HepG2 (cell line): Measurements from ENCODE around the gene CD4. TPM values are rescaled to one million over a fixed set of nuclear protein-coding genes. Genes with fewer than 3 reads are reported as not detected.

Experiments
- CREB1 ChIP-seq, 2 experiments: fragments of 450-650 bp in 1 of 2; IDR thresholded peaks; 2 replicates each; pipeline ENCODE4 v1.6.1; 2016 to 2017; ENCODE audit warnings: control low read depth in 1 of 2, mild to moderate bottlenecking in 1 of 2, missing compliant biosample characterization in 1 of 2, missing genetic modification characterization in 1 of 2
- DPF2 ChIP-seq: sonication (generic); formaldehyde crosslinking; IDR thresholded peaks from 2 replicates; pipeline ENCODE4 v1.4.0; 2020; ENCODE audit warnings: mild to moderate bottlenecking, low read depth, missing genetic modification reagents, borderline replicate concordance
- ELF4 ChIP-seq: sonication (generic); formaldehyde crosslinking; IDR thresholded peaks from 2 replicates; pipeline ENCODE4 v1.5.0; 2020; ENCODE audit warnings: missing genetic modification reagents, mild to moderate bottlenecking, moderate library complexity, borderline replicate concordance
- GLI4 ChIP-seq: sonication (generic); formaldehyde crosslinking; IDR thresholded peaks from 2 replicates; pipeline ENCODE4 v1.5.1; 2020; ENCODE audit warnings: missing genetic modification reagents, mild to moderate bottlenecking, moderate library complexity, borderline replicate concordance
- IRF9 ChIP-seq: sonication (generic); formaldehyde crosslinking; IDR thresholded peaks from 2 replicates; pipeline ENCODE4 v1.8.0; 2022; ENCODE audit warnings: missing genetic modification reagents, mild to moderate bottlenecking, borderline replicate concordance
- MEF2D ChIP-seq: sonication (generic); formaldehyde crosslinking; IDR thresholded peaks from 2 replicates; pipeline ENCODE4 v1.5.1; 2020; ENCODE audit warnings: mild to moderate bottlenecking, missing genetic modification reagents
- MXI1 ChIP-seq: IDR thresholded peaks from 3 replicates; pipeline ENCODE4 v1.6.1; 2012; ENCODE audit warnings: low read depth, low read length, inconsistent platforms, borderline replicate concordance
- NKX3-1 ChIP-seq: sonication (generic); formaldehyde crosslinking; IDR thresholded peaks from 2 replicates; pipeline ENCODE4 v1.5.0; 2020; ENCODE audit warnings: missing genetic modification reagents
- PAX8 ChIP-seq: sonication (generic); formaldehyde crosslinking; IDR thresholded peaks from 2 replicates; pipeline ENCODE4 v1.8.0; 2022; ENCODE audit warnings: mild to moderate bottlenecking, missing genetic modification reagents, borderline replicate concordance
- PHF5A ChIP-seq: IDR thresholded peaks from one replicate; pipeline ENCODE4 v1.6.1; 2018; ENCODE audit warnings: low read depth, missing genetic modification reagents; ENCODE audit not compliant: unreplicated experiment
- PHF8 ChIP-seq: sonication (generic); formaldehyde crosslinking; IDR thresholded peaks from 2 replicates; pipeline ENCODE4 v1.5.0; 2020; ENCODE audit warnings: missing genetic modification reagents
- POGK ChIP-seq: sonication (generic); formaldehyde crosslinking; conservative IDR thresholded peaks from 2 replicates; pipeline ENCODE4 v1.8.0; 2022; ENCODE audit warnings: mild to moderate bottlenecking, moderate library complexity, missing genetic modification reagents
- RBM39 ChIP-seq: fragments of 200-400 bp; formaldehyde crosslinking; IDR thresholded peaks from one replicate; pipeline ENCODE4 v1.6.1; 2018; ENCODE audit warnings: antibody characterized with exemption, mild to moderate bottlenecking, low read depth, low read length; ENCODE audit not compliant: poor library complexity, severe bottlenecking
- SMYD3 ChIP-seq: sonication (generic); formaldehyde crosslinking; IDR thresholded peaks from 2 replicates; pipeline ENCODE4 v1.8.1; 2023; ENCODE audit warnings: mild to moderate bottlenecking, missing genetic modification reagents
- THAP11 ChIP-seq: IDR thresholded peaks from 2 replicates; pipeline ENCODE4 v1.6.1; 2016; ENCODE audit warnings: missing biosample characterization, missing genetic modification reagents
- YEATS4 ChIP-seq: sonication (generic); formaldehyde crosslinking; IDR thresholded peaks from 2 replicates; pipeline ENCODE4 v1.4.0; 2020; ENCODE audit warnings: missing genetic modification reagents, borderline replicate concordance
- ZFP62 ChIP-seq: sonication (generic); formaldehyde crosslinking; IDR thresholded peaks from 2 replicates; pipeline ENCODE4 v1.4.0; 2020; ENCODE audit warnings: missing genetic modification reagents
- ZNF616 ChIP-seq: sonication (generic); formaldehyde crosslinking; IDR thresholded peaks from 2 replicates; pipeline ENCODE4 v1.5.0; 2020; ENCODE audit warnings: low read depth, mild to moderate bottlenecking, missing genetic modification reagents
- ZNF687 ChIP-seq: sonication (generic); formaldehyde crosslinking; IDR thresholded peaks from 2 replicates; pipeline ENCODE4 v1.5.1; 2020; ENCODE audit warnings: mild to moderate bottlenecking, missing genetic modification reagents, moderate library complexity
- ZSCAN21 ChIP-seq: sonication (generic); formaldehyde crosslinking; IDR thresholded peaks from 2 replicates; pipeline ENCODE4 v1.8.0; 2022; ENCODE audit warnings: mild to moderate bottlenecking, missing genetic modification reagents, moderate library complexity, borderline replicate concordance
- polyA plus RNA-seq, 8 experiments: library from polyadenylated mRNA; depleted of rRNA in 3 of 8; stranded (reverse) in 7 of 8; unstranded in 1 of 8; fragments of >200 nt; fragmentation: Illumina TruSeq in 4 of 8; extraction: Trizol in 4 of 8; gene quantifications; 2 replicates each; pipeline versions ENCODE4 v1.2.1 to v1.2.3, GENCODE V29; 2011 to 2016; ENCODE audit warnings: low read depth in 4 of 8, missing spikeins in 1 of 8, mixed read lengths in 1 of 8; ENCODE audit not compliant: insufficient read depth in 1 of 8
- total RNA-seq, 5 experiments: library from RNA; depleted of rRNA; stranded (reverse); fragments of >200 nt; fragmentation: Illumina TruSeq; extraction: Trizol; gene quantifications; 2 replicates each; pipeline ENCODE4 v1.2.3, GENCODE V29; 2016; ENCODE audit warnings: low read depth in 1 of 5

The CD4 gene
- total and polyA plus RNA-seq, 2 of the 13 experiments (the other 11 are each of a cell fraction or from before 2014, with no cell fraction given): 0.07 to 0.95 TPM

GRCh38 chr12:6851921-6852650 lies 62.8 kb downstream of the CD4 start, which contains the start of gene USP5 (continued):
- TF ChIP-seq ZNF687 (CRISPR knock-in tag) (peak; percentile 75), POGK (CRISPR knock-in tag) (peak; percentile 23; the same call in 1 of the 2 replicates), MXI1 (peak; percentile 83; the same call in 2 of the 3 replicates), ZFP62 (peak; percentile 99), MEF2D (CRISPR knock-in tag) (peak; percentile 74), GLI4 (CRISPR knock-in tag) (no peak), IRF9 (CRISPR knock-in tag) (peak; percentile 75; the same call in 1 of the 2 replicates), ZSCAN21 (CRISPR knock-in tag) (no peak), THAP11 (peak; percentile 99), PHF5A (peak; percentile 13), RBM39 (no peak), ELF4 (CRISPR knock-in tag) (peak; percentile 83; the same call in 1 of the 2 replicates), DPF2 (CRISPR knock-in tag) (no peak), PHF8 (CRISPR knock-in tag) (peak; percentile 97), ZNF616 (CRISPR knock-in tag) (no peak), YEATS4 (CRISPR knock-in tag) (peak; percentile 67), CREB1 (IDR thresholded peaks at IDR 0.05) (peak; percentile 86), CREB1 (CRISPR knock-in tag; IDR thresholded peaks at IDR 0.05) (peak; percentile 94), NKX3-1 (CRISPR knock-in tag) (peak; percentile 7; the same call in 1 of the 2 replicates), PAX8 (CRISPR knock-in tag) (0 out of 2 replicates have a peak, but pooled peaks have one; percentile 56), SMYD3 (no peak)
